GM18873 (cell line): Measurements from ENCODE around the gene KEAP1.

Experiments
- ATAC-seq: cut with Tn5 transposase; IDR thresholded peaks from one replicate; pipeline ENCODE4 v1.9.1; 2021; ENCODE audit warnings: mild to moderate bottlenecking, moderate library complexity, moderate number of reproducible peaks; ENCODE audit not compliant: unreplicated experiment, low FRiP score

KEAP1 gene

DNA sequence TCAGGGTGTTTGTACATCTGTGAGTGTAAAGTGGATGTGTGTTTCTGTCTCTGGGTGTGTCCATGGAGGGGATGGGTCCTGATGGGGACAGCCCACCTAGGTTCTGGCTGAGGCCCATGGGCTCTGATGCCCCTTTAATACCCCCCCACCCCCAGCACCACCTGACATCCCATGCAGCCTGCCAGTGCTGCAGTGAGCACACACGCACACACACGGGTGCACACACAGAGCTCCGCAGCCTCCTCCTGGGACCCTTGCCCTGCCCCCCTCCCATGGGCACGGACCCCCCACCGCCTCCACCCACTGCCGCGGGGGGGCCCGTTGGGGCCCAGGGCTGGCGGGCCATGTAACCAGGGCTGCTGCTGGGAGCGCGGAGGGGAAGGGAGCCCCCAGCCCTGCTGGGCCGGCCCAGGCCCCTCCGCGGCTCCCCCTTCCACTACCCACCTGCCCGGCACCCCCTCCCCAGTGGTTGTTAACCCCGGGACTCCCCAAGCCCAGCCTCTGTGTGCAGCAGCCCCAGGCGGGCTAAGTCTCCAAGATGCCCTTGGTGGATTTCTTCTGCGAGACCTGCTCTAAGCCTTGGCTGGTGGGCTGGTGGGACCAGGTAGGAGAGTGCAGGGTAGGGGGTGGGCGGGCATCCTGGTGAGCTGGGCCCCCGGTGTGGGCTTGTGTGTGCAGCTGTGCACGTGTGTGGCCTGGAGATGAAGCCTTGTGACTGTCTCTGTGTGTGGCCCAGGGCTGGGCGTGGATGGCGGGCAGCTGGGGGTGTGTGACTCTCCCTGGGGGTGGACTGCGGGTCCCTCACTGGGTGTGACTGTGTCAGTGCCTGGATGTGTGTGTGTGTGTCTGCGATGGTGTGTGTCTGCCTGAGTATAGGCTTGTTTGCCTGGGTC is 50.2 kb downstream of the KEAP1 start:
- no peak for ATAC-seq

DNA sequence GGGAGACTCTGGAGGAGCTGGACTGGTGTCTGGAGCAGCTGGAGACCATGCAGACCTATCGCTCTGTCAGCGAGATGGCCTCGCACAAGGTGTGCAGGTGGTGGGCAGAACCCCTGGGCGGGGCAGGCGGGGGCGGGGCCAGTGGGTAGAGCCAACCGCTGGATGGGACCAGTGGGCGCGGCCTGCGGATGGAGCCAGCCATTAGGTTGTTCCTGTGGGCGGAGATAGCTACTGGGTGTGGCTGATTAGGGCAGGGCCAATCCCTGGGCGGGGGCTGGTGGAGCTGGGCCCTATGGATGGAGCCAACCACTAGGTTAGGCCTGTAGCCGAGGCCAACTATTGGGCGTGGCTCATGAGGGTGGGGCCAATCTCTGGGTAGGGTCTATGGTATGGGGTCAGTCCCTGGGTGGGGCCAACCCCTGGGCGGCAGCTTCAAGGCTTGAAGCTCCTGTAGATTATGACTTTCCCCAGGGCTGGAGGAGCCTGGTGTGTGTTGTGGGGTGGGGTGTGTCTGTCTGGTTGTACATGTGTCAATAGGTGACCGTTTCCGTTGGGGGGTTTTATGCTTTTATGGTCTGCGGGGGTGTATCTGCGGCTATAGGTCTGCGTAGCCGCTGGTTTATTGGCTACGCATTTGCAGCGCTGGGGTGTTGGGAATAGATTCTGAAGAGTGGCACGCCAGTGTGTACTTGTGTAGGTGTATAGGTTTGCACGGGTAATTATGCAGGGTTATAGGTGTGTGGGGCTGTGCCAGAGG is 52.1 kb downstream of the KEAP1 start:
- ATAC-seq: no peak

GRCh38 chr19:10450191-10450852 is 52.8 kb downstream of the KEAP1 start:
- ATAC-seq: no peak

DNA sequence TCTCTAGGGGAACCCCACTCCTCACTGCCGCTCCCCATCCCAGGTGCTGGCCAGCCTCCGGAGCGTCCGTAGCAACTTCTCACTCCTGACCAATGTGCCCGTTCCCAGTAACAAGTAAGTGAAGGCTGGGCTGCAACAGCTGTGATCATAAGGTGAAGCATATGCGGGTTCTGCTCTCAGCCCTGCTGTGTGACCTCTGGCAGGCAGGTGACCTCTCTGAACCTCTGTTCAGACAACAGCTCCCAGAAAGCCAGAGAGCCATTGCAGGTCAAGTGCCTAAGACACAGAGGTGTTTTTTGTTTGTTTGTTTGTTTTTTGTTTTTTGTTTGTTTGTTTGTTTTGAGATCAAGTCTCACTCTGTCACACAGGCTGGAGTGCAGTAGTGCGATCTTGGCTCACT is 54.1 kb downstream of the KEAP1 start:
- no peak for ATAC-seq

DNA sequence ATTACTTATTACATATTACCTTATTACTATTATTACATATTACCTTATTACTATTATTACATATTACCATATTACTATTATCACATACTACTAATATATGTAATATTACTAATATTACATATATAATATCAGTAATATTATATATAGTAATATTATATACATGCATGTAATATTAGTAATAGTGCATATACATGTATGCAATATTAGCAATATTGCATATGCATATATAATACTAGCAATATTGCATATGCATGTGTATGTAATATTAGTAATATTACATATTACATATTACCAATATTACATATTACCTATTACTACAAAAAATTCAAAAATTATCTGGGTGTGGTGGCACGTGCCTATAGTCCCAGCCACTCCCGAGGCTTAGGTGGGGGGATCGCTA is 60.5 kb downstream of the KEAP1 start:
- ATAC-seq: no peak

DNA sequence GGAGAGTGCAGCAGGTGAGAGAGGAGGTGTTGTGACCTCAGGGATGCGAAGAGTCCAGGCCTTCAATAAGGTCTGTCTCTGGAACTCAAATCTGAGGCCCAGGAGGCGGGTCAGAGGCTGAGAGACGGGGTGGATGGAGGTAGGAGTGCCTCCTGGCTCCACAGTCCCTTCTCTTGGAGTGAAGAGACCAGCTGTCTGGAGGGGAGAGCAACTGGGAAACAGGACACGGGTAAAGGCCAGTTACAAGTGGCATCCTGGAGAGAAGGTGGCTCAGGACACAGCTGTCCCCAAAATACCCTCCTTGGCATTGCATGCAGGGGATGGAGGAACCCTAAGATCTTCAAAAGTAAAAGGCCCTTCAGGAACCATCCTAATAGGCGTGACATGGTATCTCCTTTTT is 63.6 kb downstream of the KEAP1 start:
- no peak for ATAC-seq
